ENCODE measurements around the gene P3R3URF. TPM values are rescaled to one million over a fixed set of nuclear protein-coding genes. Genes with fewer than 3 reads are reported as not detected.

The P3R3URF gene
- polyA plus RNA-seq, 1 donor: not detected

- DNase-seq (ENCODE audit: low read depth): no peak
These were observed 4.0 kb downstream of the P3R3URF start for GRCh38 chr1:46172321-46172720.

GRCh38 chr1:46171871-46172270 is 4.4 kb downstream of the P3R3URF start:
- DNase-seq (ENCODE audit: low read depth): no peak

GRCh38 chr1:46171351-46171750 is 4.9 kb downstream of the P3R3URF start:
- no peak for DNase-seq (ENCODE audit: low read depth)

DNA sequence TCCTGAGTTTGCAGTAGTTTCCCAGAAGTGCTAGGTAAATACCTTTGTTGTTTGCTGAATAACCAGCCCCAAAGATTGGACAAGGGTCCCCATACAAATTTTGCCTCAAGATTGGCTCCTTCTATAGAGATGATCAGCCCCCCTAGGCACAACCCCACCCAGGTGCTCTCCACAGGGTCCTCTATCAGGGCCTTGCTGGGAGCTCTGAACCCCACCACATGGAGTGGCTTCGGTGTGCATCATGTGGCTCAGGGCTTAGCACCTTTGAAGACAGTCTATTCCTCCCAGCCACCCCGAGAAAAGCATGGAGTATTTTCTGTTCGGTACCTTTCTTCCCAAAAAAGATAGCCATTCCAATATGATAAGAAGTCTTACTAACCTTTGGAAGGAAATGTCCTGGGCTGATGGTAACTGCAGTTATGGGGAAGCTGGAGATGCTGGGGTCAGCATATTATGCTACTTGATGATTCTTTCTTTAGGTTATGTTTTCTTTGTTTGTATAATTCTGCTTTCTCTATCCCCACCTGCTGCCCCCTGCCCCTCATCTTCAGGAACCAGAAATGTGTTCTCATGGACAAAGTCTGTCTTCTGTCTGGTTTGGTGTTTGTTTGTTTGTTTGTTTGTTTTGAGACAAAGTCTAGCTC is 6.4 kb downstream of the P3R3URF start:
- no peak for DNase-seq (ENCODE audit: low read depth)

GRCh38 chr1:46168477-46168876 is 7.8 kb downstream of the P3R3URF start:
- no peak for DNase-seq (ENCODE audit: low read depth)

GRCh38 chr1:46166521-46167462 is 9.5 kb downstream of the P3R3URF start:
- no peak for DNase-seq (ENCODE audit: low read depth)

DNA sequence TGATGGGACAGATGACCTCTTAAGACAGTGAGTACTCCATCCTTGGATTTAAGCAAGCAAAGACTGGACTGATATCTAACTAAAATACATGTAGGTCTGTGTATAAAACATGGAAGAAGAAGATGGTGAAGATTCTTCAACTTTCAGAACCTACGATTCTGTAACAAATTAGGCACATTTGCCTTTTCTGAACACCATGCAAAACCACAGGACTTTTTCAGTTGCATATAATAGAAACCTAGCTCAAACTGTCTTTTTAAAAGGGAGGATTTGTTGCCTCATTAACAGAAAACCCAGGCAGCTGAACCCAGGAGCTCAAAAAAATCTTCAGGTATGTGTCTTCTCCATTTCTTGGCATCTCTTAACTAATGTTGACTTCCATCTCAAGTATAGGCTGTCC is 16.1 kb downstream of the P3R3URF start:
- no peak for DNase-seq (ENCODE audit: low read depth)

- DNase-seq (ENCODE audit: low read depth): no peak
These were observed 16.8 kb downstream of the P3R3URF start for GRCh38 chr1:46159516-46159915.

DNA sequence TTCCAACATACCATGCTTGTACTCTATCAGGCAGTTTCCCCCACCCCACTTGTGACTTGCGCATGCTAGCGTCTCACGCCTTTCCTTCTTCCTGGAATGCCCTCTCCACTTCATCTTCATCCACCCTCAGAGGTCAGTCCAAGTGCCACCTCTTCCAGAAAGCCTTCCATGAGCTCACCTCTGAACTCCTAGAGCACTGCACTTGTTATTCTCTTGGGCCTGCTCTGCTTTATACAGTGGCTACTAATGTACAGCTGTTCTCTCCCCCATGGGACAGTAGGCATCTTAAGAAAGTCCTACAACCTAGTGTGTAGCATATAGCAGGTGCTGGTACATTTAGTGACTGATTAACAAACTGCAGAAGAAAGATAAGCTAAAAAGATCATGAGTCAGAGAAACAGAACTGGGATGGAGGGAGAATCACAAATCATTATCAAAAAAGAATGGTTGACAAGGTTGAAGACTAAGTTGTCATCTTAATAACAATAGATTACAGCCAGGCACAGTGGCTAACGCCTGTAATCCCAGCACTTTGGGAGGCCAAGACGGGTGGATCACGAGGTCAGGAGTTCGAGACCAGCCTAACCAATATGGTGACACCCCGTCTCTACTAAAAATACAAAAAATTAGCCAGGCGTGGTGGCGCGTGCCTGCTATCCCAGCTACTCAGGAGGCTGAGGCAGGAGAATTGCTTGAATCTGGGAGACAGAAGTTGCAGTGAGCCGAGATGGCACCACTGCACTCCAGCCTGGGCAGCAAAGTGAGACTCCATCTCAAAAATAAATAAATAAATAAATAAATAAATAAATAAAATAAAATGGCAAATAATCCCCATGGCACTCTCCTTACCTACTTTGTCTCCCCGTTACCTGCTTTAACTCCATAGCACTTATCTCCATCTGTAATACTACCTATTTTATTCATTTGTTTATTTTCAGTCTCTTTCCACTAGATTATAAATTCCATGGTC is 17.7 kb downstream of the P3R3URF start:
- no peak for DNase-seq (ENCODE audit: low read depth)

DNA sequence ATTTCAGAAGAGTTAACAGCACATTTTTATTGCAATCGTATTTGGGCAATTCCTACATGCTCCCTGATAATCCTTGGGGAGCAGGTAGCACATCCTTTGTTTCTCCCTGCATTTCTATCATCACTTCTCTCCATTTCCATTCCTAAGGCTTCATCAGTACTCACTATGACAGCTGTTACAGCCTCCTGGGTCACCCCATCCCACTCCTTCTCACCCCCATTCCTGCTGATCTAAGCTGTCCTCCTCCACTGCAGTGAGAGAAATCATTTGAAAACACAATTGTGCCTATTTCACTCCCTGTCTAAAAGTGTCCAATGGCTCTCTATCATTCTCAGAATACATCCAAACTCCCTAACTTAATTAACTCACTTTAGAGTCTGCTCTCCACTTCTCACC is 18.4 kb downstream of the P3R3URF start:
- no peak for DNase-seq (ENCODE audit: low read depth)

DNA sequence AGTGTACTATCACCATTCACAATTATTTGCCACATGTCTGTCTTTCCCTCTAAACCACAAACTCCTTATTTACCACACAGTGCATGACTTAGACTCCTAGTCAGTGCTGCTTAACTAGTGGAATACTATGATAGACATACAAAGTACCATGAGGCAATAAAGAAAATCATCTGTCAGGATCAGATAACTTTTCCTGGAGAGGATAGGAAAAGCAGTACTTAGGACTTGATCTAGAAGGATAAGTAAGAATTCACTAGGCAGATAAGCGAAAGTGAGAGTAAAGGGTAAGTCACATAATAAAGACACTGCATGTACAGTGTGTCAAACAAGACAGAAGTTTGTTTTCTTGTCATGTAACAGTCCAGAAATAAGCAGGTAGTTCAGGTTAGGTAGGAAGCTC is 22.6 kb downstream of the P3R3URF start:
- DNase-seq (ENCODE audit: low read depth): no peak

DNA sequence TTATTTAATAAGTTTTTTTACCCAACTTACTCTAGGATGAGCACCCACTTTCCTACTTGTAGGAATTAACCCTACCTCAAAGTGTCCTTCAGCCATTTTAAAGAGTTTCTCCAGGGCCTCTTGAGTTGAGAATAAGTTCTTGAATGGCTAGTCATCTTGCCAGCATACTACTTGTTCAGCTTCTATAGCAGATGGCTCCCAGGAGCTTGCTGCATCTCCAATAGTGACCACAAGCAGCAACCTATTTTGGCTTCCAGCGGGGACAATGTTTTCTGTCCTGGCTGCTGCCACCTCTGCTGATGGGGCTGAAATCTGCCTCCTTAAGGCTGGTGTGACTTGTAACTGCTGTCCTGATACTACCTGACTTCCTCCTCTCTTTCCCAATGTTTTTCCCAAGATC is 23.1 kb downstream of the P3R3URF start:
- DNase-seq (ENCODE audit: low read depth): no peak

DNA sequence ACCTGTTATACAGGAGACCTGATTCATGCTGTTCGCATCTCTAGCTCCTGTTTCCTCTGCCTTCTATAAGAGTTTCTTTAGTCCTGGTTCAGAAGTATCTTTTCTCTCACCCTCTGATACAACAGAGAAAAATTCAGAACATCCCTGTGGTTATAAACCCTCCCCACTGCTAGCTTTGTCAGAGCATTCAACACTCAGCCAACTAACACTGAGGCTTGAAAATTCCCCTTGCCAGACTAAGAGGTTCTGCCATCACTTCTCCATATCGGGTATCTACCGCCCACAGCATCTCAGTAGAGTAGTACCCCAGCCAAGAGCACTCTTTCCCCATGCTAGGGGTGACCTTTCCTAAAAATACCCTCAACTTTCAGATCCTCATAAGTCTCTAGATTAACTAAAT is 24.3 kb downstream of the P3R3URF start:
- no peak for DNase-seq (ENCODE audit: low read depth)

DNA sequence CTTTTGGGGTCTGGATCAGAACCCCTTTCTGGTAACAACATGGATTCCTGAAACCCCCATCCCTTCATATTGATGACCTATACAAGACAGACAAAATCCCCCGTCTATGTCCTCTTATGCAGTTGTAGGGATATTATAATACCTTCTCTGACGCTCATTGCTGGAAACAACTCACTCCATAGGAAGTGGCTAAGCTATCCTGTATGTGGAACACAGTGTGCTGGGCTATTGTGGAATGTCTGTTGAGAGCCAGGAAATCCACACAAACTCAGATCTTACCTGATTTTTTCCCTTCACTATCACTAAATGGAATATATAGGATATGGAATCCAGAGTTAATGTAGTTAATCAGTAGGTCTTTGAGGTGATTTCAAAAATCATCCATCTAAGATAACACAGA is 26.2 kb downstream of the P3R3URF start:
- no peak for DNase-seq (ENCODE audit: low read depth)

DNA sequence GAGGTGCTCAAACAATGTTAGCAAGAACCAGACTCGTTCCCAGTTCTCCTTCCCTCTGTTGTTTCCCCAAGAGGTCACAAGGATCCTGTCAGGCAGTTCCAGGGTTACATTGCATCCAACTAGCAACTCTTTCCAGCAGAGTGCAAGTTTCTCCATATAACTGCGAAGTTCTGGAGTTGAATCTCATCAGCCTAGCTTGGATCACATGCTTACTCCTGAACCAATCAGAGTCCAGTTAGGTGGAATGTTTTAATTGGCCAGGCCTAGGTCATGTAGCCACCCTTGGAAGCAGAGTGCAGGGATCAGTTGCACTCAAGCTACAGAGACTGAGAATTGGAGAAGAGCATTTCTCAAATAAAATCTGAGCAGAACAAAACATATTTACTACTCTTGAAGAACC is 28.0 kb downstream of the P3R3URF start:
- DNase-seq (ENCODE audit: low read depth): no peak

DNA sequence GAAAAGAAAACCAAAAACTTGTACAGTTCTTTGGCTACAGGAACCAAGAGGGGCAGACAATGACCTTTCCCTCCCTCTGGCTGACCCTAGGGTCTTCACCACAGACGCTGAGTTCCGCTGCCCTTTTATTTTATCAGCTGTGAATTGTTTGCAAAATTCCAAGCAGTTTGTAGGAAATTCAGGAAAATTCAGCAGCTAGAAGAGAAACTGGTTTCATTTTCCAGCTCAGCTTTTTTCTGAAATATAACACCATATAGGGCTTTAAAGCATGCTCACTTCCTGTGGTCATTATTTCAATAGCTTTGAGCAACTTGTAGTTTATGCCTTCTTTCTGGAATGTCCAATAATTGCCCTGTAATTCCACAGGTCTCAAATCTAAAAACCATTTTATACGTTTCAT is 38.4 kb downstream of the P3R3URF start:
- no peak for DNase-seq (ENCODE audit: low read depth)

DNA sequence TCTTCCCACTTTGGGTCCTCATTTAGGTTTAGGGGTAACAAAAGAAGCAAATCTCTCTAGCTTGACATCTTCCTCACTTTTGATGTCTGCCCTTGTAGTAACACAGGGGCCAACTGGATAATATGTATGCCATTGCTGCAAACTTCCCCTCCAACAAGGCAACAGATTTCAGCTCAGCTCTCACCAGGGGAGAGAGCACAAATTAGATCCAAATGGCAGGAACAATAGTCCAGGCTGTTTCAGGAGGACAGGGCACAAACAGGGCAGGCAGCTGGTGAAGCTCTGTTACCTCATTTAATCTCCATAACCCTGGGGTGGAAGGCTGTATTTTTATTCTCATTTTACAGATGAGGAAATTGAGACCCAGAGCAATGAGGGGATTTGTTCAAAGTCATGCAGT is 39.6 kb downstream of the P3R3URF start:
- DNase-seq (ENCODE audit: low read depth): no peak

DNA sequence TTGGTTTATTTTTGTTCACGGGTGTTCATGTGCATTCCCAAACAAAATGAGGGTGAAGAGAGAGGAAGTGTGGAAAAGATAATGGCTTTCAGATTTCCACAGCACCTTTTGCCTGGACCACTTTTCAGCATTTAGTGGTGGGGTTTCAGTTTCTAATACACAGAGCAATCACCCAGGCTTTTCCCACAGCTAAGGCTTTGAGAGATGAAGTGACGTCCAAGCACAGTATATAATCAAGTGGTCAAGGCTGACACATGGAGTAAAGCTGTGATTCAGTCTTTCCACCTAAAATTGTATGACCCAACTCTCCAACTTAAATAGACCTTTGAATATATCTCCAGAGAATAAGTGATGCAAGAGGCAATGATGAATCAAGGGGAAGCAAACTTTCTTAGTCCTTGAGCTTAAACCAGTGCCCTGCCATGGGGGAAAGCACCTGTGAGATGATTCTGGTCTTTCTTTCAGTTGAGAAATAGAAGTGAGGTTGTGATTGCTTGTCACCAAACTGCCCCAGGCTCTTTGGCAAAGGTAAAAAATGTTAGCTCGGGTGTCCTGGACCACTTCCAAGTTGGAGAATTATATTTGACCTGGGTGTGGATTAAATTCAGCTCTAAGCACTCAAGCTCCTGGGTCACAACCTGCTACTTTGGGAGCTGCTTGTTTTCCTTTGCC is 41.5 kb downstream of the P3R3URF start:
- no peak for DNase-seq (ENCODE audit: low read depth)

DNA sequence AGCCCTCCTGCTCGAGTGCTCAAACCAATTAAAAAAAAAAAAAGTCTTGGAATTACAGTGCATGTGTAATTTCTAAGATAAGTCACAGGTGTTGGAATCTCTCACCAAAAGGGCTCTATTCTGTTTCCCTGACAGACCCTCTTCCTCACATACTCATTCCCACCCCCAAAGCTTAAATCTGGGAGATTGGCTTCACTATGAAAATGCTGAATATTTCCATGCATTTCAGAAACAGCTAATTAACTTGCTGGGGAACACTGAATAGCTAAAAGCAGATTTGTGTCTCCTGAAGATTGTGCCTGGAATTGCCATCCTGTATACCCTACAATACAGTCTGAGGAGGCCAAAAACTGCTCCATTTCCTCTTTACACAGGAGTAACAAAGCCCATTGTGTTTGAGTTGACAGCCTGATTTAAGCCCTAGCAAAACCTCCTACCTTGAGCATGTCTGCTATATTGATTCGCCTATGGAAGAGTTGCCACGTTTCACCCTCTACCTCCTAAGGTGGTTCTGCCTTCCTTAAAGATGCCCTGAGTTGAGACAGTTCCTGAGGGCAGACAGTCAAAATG is 42.4 kb downstream of the P3R3URF start:
- no peak for DNase-seq (ENCODE audit: low read depth)

GRCh38 chr1:46133181-46133658 is 43.1 kb downstream of the P3R3URF start:
- DNase-seq (ENCODE audit: low read depth): no peak

Measured in forelimb muscle (tissue), 1 donor.